HG03095 (cell line): Measurements from ENCODE around the gene SLC1A1.

Experiments
- ATAC-seq: cut with Tn5 transposase; IDR thresholded peaks from one replicate; pipeline ENCODE4 v1.9.1; 2021; ENCODE audit warnings: moderate library complexity; ENCODE audit not compliant: unreplicated experiment

The SLC1A1 gene

GRCh38 chr9:4614627-4615026 lies 124.4 kb downstream of the SLC1A1 start:
- ATAC-seq: no peak

GRCh38 chr9:4615251-4615650 lies 125.0 kb downstream of the SLC1A1 start:
- no peak for ATAC-seq

- ATAC-seq: no peak
Measured at GRCh38 chr9:4615778-4616177, 125.5 kb downstream of the SLC1A1 start.

- ATAC-seq: no peak
Measured at GRCh38 chr9:4617752-4618151, 127.5 kb downstream of the SLC1A1 start.

- ATAC-seq: no peak
Measured at GRCh38 chr9:4618700-4619099, 128.4 kb downstream of the SLC1A1 start.

- no peak for ATAC-seq
Measured at GRCh38 chr9:4620057-4620765, 129.9 kb downstream of the SLC1A1 start.

GRCh38 chr9:4620881-4621555 lies 130.8 kb downstream of the SLC1A1 start:
- no peak for ATAC-seq

- ATAC-seq: no peak
Measured at GRCh38 chr9:4622016-4622415, 131.7 kb downstream of the SLC1A1 start.

GRCh38 chr9:4630836-4631235 lies 140.6 kb downstream of the SLC1A1 start:
- no peak for ATAC-seq
